Keratinocyte (primary cell): Measurements from ENCODE around the gene MYL7. TPM values are rescaled to one million over a fixed set of nuclear protein-coding genes. Genes with fewer than 3 reads are reported as not detected.
A peak's percentile ranks its signal among the peaks of the same experiment; 100 is the strongest.

Experiments used
- DNase-seq: peaks from one replicate; pipeline ENCODE4 v3.0.0-alpha.2; 2011; ENCODE audit warnings: low read depth, missing footprints, low spot score
- FAIRE-seq: peaks from 2 replicates; lab custom pipeline; 2011; peaks lifted over from hg19 to GRCh38; lab: Jason Lieb, UNC
- H2AFZ ChIP-seq: 2 replicates; pipeline ENCODE4 v1.6.0; 2012; ENCODE audit warnings: low read length, control low read depth, inconsistent platforms; ENCODE audit not compliant: control insufficient read depth
- H3K27ac ChIP-seq: 2 replicates; pipeline ENCODE4 v1.5.1; 2011; ENCODE audit warnings: low read length; ENCODE audit not compliant: control insufficient read depth, insufficient read depth
- H3K27me3 ChIP-seq: 3 replicates; pipeline ENCODE4 v1.6.0; 2011; ENCODE audit warnings: low read length; ENCODE audit not compliant: control insufficient read depth, insufficient read depth; ENCODE audit errors: extremely low read depth
- H3K36me3 ChIP-seq, 2 experiments: 2 replicates in 1 of 2; 3 replicates in 1 of 2; pipeline ENCODE4 v1.5.1; 2011; ENCODE audit warnings: low read length in 2 of 2, mild to moderate bottlenecking in 1 of 2; ENCODE audit not compliant: control insufficient read depth in 2 of 2, insufficient read depth in 2 of 2; ENCODE audit errors: extremely low read depth in 1 of 2
- H3K4me1 ChIP-seq: 3 replicates; pipeline ENCODE4 v1.5.1; 2011; ENCODE audit warnings: low read length; ENCODE audit not compliant: control insufficient read depth, insufficient read depth; ENCODE audit errors: extremely low read depth
- H3K4me2 ChIP-seq: 3 replicates; pipeline ENCODE4 v1.6.0; 2011; ENCODE audit warnings: low read depth, low read length; ENCODE audit not compliant: control insufficient read depth, insufficient read depth; ENCODE audit errors: extremely low read depth
- H3K4me3 ChIP-seq, 3 experiments: fragments of 200-600 bp in 1 of 3; sonication (generic) in 1 of 3; 2 replicates in 2 of 3; 3 replicates in 1 of 3; pipeline ENCODE4 v1.5.1; 2011 to 2016; ENCODE audit warnings: low read length in 3 of 3, mild to moderate bottlenecking in 3 of 3, control low read depth in 2 of 3, inconsistent platforms in 1 of 3, low read depth in 1 of 3, mixed read lengths in 1 of 3, mixed run types in 1 of 3, moderate library complexity in 1 of 3; ENCODE audit not compliant: control insufficient read depth in 2 of 3, insufficient read depth in 2 of 3; ENCODE audit errors: extremely low read depth in 1 of 3
- H3K79me2 ChIP-seq: 2 replicates; pipeline ENCODE4 v1.6.0; 2012; ENCODE audit warnings: low read length; ENCODE audit not compliant: control insufficient read depth, insufficient read depth
- H3K9ac ChIP-seq: 3 replicates; pipeline ENCODE4 v1.6.0; 2011; ENCODE audit warnings: low read length; ENCODE audit not compliant: control insufficient read depth, insufficient read depth; ENCODE audit errors: extremely low read depth
- H3K9me1 ChIP-seq: 3 replicates; pipeline ENCODE4 v1.6.0; 2011; ENCODE audit warnings: low read length; ENCODE audit not compliant: control insufficient read depth, insufficient read depth; ENCODE audit errors: extremely low read depth
- H3K9me3 ChIP-seq: 2 replicates; pipeline ENCODE4 v1.5.1; 2012; ENCODE audit warnings: low read depth, low read length; ENCODE audit not compliant: control insufficient read depth
- H4K20me1 ChIP-seq: 3 replicates; pipeline ENCODE4 v1.6.0; 2011; ENCODE audit warnings: low read length; ENCODE audit not compliant: control insufficient read depth, insufficient read depth; ENCODE audit errors: extremely low read depth
- CTCF ChIP-seq, 3 experiments: IDR thresholded peaks in 1 of 3; conservative IDR thresholded peaks in 1 of 3; optimal IDR thresholded peaks in 1 of 3; 2 replicates in 2 of 3; 3 replicates in 1 of 3; pipeline versions ENCODE3 to v1.5.1; 2011; ENCODE audit warnings: low read length in 3 of 3, mild to moderate bottlenecking in 3 of 3, moderate library complexity in 2 of 3, control low read depth in 1 of 3, inconsistent platforms in 1 of 3; ENCODE audit not compliant: insufficient read depth in 2 of 3; ENCODE audit errors: extremely low read depth in 1 of 3
- EZH2 ChIP-seq: IDR thresholded peaks from one replicate; pipeline ENCODE4 v1.6.1; 2012; ENCODE audit warnings: inconsistent platforms, mild to moderate bottlenecking, low read length, moderate library complexity
- dilution Hi-C: fragments of 300-500 bp; cut with MboI; formaldehyde crosslinking; loops from one replicate; pipeline ENCODE4 v1.7.0; 2020; ENCODE audit warnings: low sequenced_read_pairs; ENCODE audit not compliant: extremely low pct_ligation_motif_present
- polyA plus RNA-seq, 5 experiments: library from polyadenylated mRNA; depleted of rRNA in 3 of 5; stranded (reverse) in 3 of 5; stranded (forward) in 1 of 5; unstranded in 1 of 5; fragments of >200 nt; gene quantifications; 1 replicate in 1 of 5; 2 replicates in 3 of 5; 3 replicates in 1 of 5; pipeline versions ENCODE4 v1.2.1 to v1.2.3, GENCODE V29; 2011 to 2012; ENCODE audit warnings: missing spikeins in 2 of 5, low read depth in 1 of 5, low replicate concordance in 1 of 5

MYL7 gene
- polyA plus RNA-seq, 1 donor (not counting 4 experiments of a cell fraction or from before 2014, with no cell fraction given), result 0.59 TPM

- H3K36me3 ChIP-seq, result no peaks in the 10 kb centered on the region
- no peaks in the 10 kb centered on the region for H4K20me1 ChIP-seq
- H3K27ac ChIP-seq, result no peak overlapping the region
- peak; percentile 71 for DNase-seq
- H3K4me1 ChIP-seq, result peaks cover 15% of the 10 kb centered on the region
- no peak overlapping the region for H3K9ac ChIP-seq
- peaks cover 5% of the 10 kb centered on the region for H3K27me3 ChIP-seq
- no peaks in the 10 kb centered on the region for H3K79me2 ChIP-seq
- no peaks in the 10 kb centered on the region for H3K9me1 ChIP-seq
- FAIRE-seq, result peak; percentile 99
- dilution Hi-C loops, result no loop called here
- peaks cover 9% of the 10 kb centered on the region for H3K9me3 ChIP-seq
- H3K4me3 ChIP-seq, result peak overlapping the region in 1 of 3 experiments; percentile 5
- peak overlapping the region; percentile 53 for H3K4me2 ChIP-seq
- TF ChIP-seq EZH2 (no peak), CTCF (optimal IDR thresholded peaks at IDR 0.05 in 1 of 3, IDR thresholded peaks at IDR 0.05 in 1 of 3, conservative IDR thresholded peaks at IDR 0.05 in 1 of 3; ENCODE audit: extremely low read depth in 1 of 3, insufficient read depth in 2 of 3, low read length in 3 of 3) (no peak)
- no peak overlapping the region for H2AFZ ChIP-seq
These were observed 43.2 kb upstream of the MYL7 start for GRCh38 chr7:44184206-44184872.

GRCh38 chr7:44183386-44183785 lies 42.3 kb upstream of the MYL7 start:
- Histone ChIP-seq H3K4me3 (no peak overlapping the region), H3K27ac (no peak overlapping the region), H3K9me1 (no peaks in the 10 kb centered on the region), H3K36me3 (no peaks in the 10 kb centered on the region), H3K27me3 (peaks cover 5% of the 10 kb centered on the region), H3K9ac (no peak overlapping the region), H3K79me2 (no peaks in the 10 kb centered on the region), H2AFZ (no peak overlapping the region), H3K4me2 (no peak overlapping the region), H3K4me1 (peaks cover 15% of the 10 kb centered on the region), H3K9me3 (peaks cover 9% of the 10 kb centered on the region), H4K20me1 (no peaks in the 10 kb centered on the region)
- dilution Hi-C loops, result no loop called here
- DNase-seq (no peak), FAIRE-seq (no peak)
- TF ChIP-seq CTCF (optimal IDR thresholded peaks at IDR 0.05 in 1 of 3, IDR thresholded peaks at IDR 0.05 in 1 of 3, conservative IDR thresholded peaks at IDR 0.05 in 1 of 3; ENCODE audit: extremely low read depth in 1 of 3, insufficient read depth in 2 of 3, low read length in 3 of 3), result no peak
- no peak for TF ChIP-seq EZH2
